Body of pancreas (tissue), 4 donors: ENCODE results near the gene KEL.

Experiments
- POLR2A ChIP-seq, 3 donors: fragments of 450-650 bp; IDR thresholded peaks; one replicate each; pipeline ENCODE4 v1.6.1; 2016; ENCODE audit warnings: antibody characterized with exemption in 3 of 3, mild to moderate bottlenecking in 2 of 3
- TF ChIP-seq, protein P1 (sequence below), 7 experiments: fragments of 450-650 bp in 4 of 7; fragments of 200-600 bp in 3 of 7; sonication (generic) in 3 of 7; IDR thresholded peaks; one replicate each; pipeline ENCODE4 v1.5.1; 2016 to 2019; ENCODE audit warnings: antibody characterized with exemption in 7 of 7

GRCh38 chr7:142891490-142892082 lies 70.6 kb downstream of the KEL start:
- TF ChIP-seq, protein P1, sequence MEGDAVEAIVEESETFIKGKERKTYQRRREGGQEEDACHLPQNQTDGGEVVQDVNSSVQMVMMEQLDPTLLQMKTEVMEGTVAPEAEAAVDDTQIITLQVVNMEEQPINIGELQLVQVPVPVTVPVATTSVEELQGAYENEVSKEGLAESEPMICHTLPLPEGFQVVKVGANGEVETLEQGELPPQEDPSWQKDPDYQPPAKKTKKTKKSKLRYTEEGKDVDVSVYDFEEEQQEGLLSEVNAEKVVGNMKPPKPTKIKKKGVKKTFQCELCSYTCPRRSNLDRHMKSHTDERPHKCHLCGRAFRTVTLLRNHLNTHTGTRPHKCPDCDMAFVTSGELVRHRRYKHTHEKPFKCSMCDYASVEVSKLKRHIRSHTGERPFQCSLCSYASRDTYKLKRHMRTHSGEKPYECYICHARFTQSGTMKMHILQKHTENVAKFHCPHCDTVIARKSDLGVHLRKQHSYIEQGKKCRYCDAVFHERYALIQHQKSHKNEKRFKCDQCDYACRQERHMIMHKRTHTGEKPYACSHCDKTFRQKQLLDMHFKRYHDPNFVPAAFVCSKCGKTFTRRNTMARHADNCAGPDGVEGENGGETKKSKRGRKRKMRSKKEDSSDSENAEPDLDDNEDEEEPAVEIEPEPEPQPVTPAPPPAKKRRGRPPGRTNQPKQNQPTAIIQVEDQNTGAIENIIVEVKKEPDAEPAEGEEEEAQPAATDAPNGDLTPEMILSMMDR (IDR thresholded peaks at IDR 0.05) = no peak
- TF ChIP-seq POLR2A (IDR thresholded peaks at IDR 0.05) = no peak
